Thyroid gland (tissue), 4 donors: ENCODE measurements around the gene NUDT3.

Experiments
- CTCF ChIP-seq, 6 experiments: fragments of 200-600 bp in 3 of 6; fragments of 450-650 bp in 3 of 6; sonication (generic) in 3 of 6; IDR thresholded peaks; one replicate each; pipeline ENCODE4 v1.5.1; 2016 to 2019; ENCODE audit warnings: antibody characterized with exemption in 6 of 6, mild to moderate bottlenecking in 2 of 6, inconsistent platforms in 1 of 6, moderate library complexity in 1 of 6
- POLR2A ChIP-seq, 2 donors: fragments of 450-650 bp; IDR thresholded peaks; one replicate each; pipeline ENCODE4 v1.6.1; 2017; ENCODE audit warnings: antibody characterized with exemption in 2 of 2, mild to moderate bottlenecking in 2 of 2, moderate library complexity in 1 of 2

- TF ChIP-seq POLR2A (IDR thresholded peaks at IDR 0.05) (no peak), CTCF (IDR thresholded peaks at IDR 0.05) (no peak)
These were observed 149.2 kb downstream of the NUDT3 start for GRCh38 chr6:34243131-34243771.
